Trophoblast cell (in vitro differentiated cells and primary cell): ENCODE data around the gene IVD.

ENCODE experiments used
- DNase-seq, 2 donors: peaks; one replicate each; pipeline ENCODE4 v3.0.0-alpha.2; 2016
- H2AFZ ChIP-seq: 2 replicates; pipeline ENCODE4 v1.6.1; 2013; ENCODE audit warnings: low read length, moderate library complexity, mild to moderate bottlenecking; ENCODE audit not compliant: insufficient read depth, poor library complexity
- H2AK5ac ChIP-seq: 2 replicates; pipeline ENCODE4 v1.6.1; 2013; ENCODE audit warnings: mild to moderate bottlenecking, low read length
- H2BK120ac ChIP-seq: 2 replicates; pipeline ENCODE4 v1.6.1; 2013; ENCODE audit warnings: low read length, mild to moderate bottlenecking, moderate library complexity; ENCODE audit not compliant: insufficient read depth, poor library complexity
- H2BK12ac ChIP-seq: 2 replicates; pipeline ENCODE4 v1.6.1; 2013; ENCODE audit warnings: mild to moderate bottlenecking, low read length, moderate library complexity
- H2BK5ac ChIP-seq: 2 replicates; pipeline ENCODE4 v1.6.1; 2013; ENCODE audit warnings: low read length, low read depth, moderate library complexity, mild to moderate bottlenecking; ENCODE audit not compliant: poor library complexity
- H3K14ac ChIP-seq: 2 replicates; pipeline ENCODE4 v1.6.1; 2013; ENCODE audit warnings: mild to moderate bottlenecking, low read length
- H3K18ac ChIP-seq: 2 replicates; pipeline ENCODE4 v1.6.1; 2013; ENCODE audit warnings: mild to moderate bottlenecking, low read length
- H3K23ac ChIP-seq: 2 replicates; pipeline ENCODE4 v1.6.1; 2013; ENCODE audit warnings: low read length
- H3K27ac ChIP-seq: 2 replicates; pipeline ENCODE4 v1.5.1; 2013; ENCODE audit warnings: low read depth, mild to moderate bottlenecking, inconsistent platforms, low read length, moderate library complexity
- H3K27me3 ChIP-seq: 2 replicates; pipeline ENCODE4 v1.6.1; 2013; ENCODE audit warnings: inconsistent platforms, mild to moderate bottlenecking, low read length, moderate library complexity; ENCODE audit not compliant: insufficient read depth
- H3K36me3 ChIP-seq, 2 experiments: 1 replicate in 1 of 2; 2 replicates in 1 of 2; pipeline ENCODE4 v1.6.1; 2013; ENCODE audit warnings: low read length in 2 of 2, mild to moderate bottlenecking in 2 of 2, moderate library complexity in 1 of 2; ENCODE audit not compliant: insufficient read depth in 2 of 2, control insufficient read depth in 1 of 2
- H3K4ac ChIP-seq: 2 replicates; pipeline ENCODE4 v1.6.1; 2013; ENCODE audit warnings: low read depth, mild to moderate bottlenecking, low read length, moderate library complexity
- H3K4me1 ChIP-seq, 2 experiments: 1 replicate in 1 of 2; 2 replicates in 1 of 2; pipeline ENCODE4 v1.6.1; 2013; ENCODE audit warnings: low read length in 2 of 2, mild to moderate bottlenecking in 2 of 2, moderate library complexity in 1 of 2; ENCODE audit not compliant: insufficient read depth in 2 of 2, control insufficient read depth in 1 of 2
- H3K4me2 ChIP-seq: 2 replicates; pipeline ENCODE4 v1.6.1; 2013; ENCODE audit warnings: inconsistent platforms, mild to moderate bottlenecking, low read length, moderate library complexity
- H3K4me3 ChIP-seq: 2 replicates; pipeline ENCODE4 v1.5.1; 2013; ENCODE audit warnings: mild to moderate bottlenecking, low read depth, low read length, inconsistent platforms
- H3K79me1 ChIP-seq: one replicate; pipeline ENCODE4 v1.6.1; 2013; ENCODE audit warnings: low read length
- H3K79me2 ChIP-seq: 2 replicates; pipeline ENCODE4 v1.6.1; 2013; ENCODE audit warnings: low read length, mild to moderate bottlenecking; ENCODE audit not compliant: control insufficient read depth, insufficient read depth, poor library complexity
- H3K9ac ChIP-seq: 2 replicates; pipeline ENCODE4 v1.6.1; 2013; ENCODE audit warnings: mild to moderate bottlenecking, low read length
- H3K9me3 ChIP-seq: 2 replicates; pipeline ENCODE4 v1.6.1; 2013; ENCODE audit warnings: low read depth, mild to moderate bottlenecking, control low read depth, inconsistent platforms, low read length; ENCODE audit not compliant: insufficient read depth
- H4K12ac ChIP-seq: 2 replicates; pipeline ENCODE4 v1.6.1; 2013; ENCODE audit warnings: low read depth, mild to moderate bottlenecking, low read length, moderate library complexity
- H4K8ac ChIP-seq: 2 replicates; pipeline ENCODE4 v1.6.1; 2013; ENCODE audit warnings: low read depth, mild to moderate bottlenecking, low read length, moderate library complexity
- H4K91ac ChIP-seq: one replicate; pipeline ENCODE4 v1.6.1; 2013; ENCODE audit warnings: low read depth, mild to moderate bottlenecking, low read length, moderate library complexity
- WGBS: extraction: QIAGEN DNeasy Blood & Tissue Kit; methylation state at CpG from one replicate; pipeline ENCODE4 v1.1.7; 2013; ENCODE audit warnings: missing lambda C conversion rate; ENCODE audit not compliant: insufficient read length, insufficient coverage; ENCODE audit errors: extremely low coverage; 5-methylcytosine and 5-hydroxymethylcytosine counted together

The IVD gene

DNA sequence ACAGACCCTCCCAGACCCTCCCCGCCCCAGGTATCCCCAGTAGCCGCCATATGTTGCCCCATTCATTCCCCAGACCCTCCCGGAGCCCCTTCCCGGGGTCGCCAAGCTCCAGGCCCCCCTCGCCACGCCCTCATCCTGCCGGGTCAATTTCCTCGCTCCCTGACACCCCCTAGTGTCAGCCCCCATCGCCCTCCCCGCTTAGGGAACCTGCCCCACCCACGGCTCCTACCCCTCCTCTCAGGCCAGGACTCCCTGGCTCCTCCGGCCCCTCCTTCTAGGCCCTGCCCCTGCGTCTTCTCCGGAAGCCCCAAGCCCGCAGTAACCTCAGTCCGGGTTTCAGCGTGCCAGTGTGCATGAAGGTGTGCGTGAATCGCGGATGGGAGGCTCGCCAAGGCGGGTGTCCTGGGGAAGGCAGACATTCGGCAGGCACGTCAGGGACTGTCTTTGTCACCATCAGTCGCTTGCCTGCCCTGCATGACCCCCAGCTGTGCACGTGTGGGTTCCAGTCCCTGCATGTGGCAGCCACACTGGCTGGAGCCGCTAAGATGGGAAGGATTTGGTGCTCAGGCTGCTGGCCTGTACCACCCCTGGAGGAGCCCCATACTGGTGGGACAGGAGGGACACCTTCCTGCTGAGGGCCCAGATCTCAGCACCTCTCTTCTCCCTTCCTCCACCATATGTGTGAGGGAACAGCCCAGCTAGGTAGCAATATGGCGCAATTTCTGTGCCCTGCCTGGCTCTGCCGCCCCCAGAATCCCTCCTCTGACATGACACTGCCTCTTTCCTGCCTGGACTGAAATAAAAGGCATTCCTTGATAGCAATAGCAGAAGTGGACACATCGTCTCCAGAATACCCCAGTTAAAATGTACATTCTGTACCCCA, 46.9 kb upstream of the IVD start:
- no peak overlapping the region for H4K12ac ChIP-seq
- no peak overlapping the region for H3K23ac ChIP-seq
- no peak overlapping the region for H2AFZ ChIP-seq
- no peaks in the 10 kb centered on the region for H3K27me3 ChIP-seq
- H3K18ac ChIP-seq = no peak overlapping the region
- H4K91ac ChIP-seq = no peak overlapping the region
- no peak overlapping the region for H3K9ac ChIP-seq
- H3K79me2 ChIP-seq = no peaks in the 10 kb centered on the region
- H3K4ac ChIP-seq = no peak overlapping the region
- H2BK12ac ChIP-seq = no peak overlapping the region
- H3K14ac ChIP-seq = no peak overlapping the region
- H4K8ac ChIP-seq = no peak overlapping the region
- WGBS = no CpG with 5 or more reads among the region's 31 CpGs
- H2BK120ac ChIP-seq = no peak overlapping the region
- no peaks in the 10 kb centered on the region for H3K79me1 ChIP-seq
- peak overlapping the region; percentile 86 for H3K4me2 ChIP-seq
- H2AK5ac ChIP-seq = no peak overlapping the region
- no peak overlapping the region for H3K27ac ChIP-seq
- no peaks in the 10 kb centered on the region for H3K9me3 ChIP-seq
- peaks cover 3 to 7% of the 10 kb centered on the region in 2 experiments for H3K4me1 ChIP-seq
- DNase-seq = no peak
- peak overlapping the region; percentile 61 for H3K4me3 ChIP-seq
- no peak overlapping the region for H2BK5ac ChIP-seq
- no peaks in the 10 kb centered on the region for H3K36me3 ChIP-seq

DNA sequence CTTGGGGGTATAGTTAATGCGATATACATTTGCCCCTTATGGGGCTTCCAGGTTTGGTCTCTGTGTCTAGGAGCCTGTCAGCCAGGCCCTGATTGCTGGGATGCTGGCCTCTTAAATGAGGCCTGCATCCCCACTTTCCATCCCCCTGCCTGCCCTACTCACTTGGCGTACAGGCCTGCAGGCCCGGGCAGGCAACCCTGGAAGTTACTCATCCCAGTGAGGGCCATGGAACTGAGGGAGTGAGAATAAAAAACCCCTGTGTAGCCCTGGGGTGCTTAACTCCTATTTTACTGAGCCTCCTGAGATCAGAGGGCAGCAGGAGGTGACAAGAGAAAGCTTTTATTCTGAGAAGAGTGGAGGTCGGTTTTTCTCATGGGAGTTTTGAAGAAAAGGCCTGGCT, 45.6 kb upstream of the IVD start:
- no peak overlapping the region for H3K4ac ChIP-seq
- peaks cover 3 to 7% of the 10 kb centered on the region in 2 experiments for H3K4me1 ChIP-seq
- no peaks in the 10 kb centered on the region for H3K79me1 ChIP-seq
- no peak overlapping the region for H2BK12ac ChIP-seq
- DNase-seq = no peak
- no peak overlapping the region for H3K9ac ChIP-seq
- H3K4me3 ChIP-seq = no peak overlapping the region
- no CpG with 5 or more reads among the region's 4 CpGs for WGBS
- H3K23ac ChIP-seq = no peak overlapping the region
- no peak overlapping the region for H3K14ac ChIP-seq
- no peak overlapping the region for H3K4me2 ChIP-seq
- H2BK5ac ChIP-seq = no peak overlapping the region
- H3K27me3 ChIP-seq = no peaks in the 10 kb centered on the region
- H3K79me2 ChIP-seq = no peaks in the 10 kb centered on the region
- H2AFZ ChIP-seq = no peak overlapping the region
- H3K18ac ChIP-seq = no peak overlapping the region
- H3K36me3 ChIP-seq = no peaks in the 10 kb centered on the region
- H3K27ac ChIP-seq = no peak overlapping the region
- H4K12ac ChIP-seq = no peak overlapping the region
- H3K9me3 ChIP-seq = no peaks in the 10 kb centered on the region
- H2AK5ac ChIP-seq = no peak overlapping the region
- no peak overlapping the region for H2BK120ac ChIP-seq
- H4K91ac ChIP-seq = no peak overlapping the region
- H4K8ac ChIP-seq = no peak overlapping the region

DNA sequence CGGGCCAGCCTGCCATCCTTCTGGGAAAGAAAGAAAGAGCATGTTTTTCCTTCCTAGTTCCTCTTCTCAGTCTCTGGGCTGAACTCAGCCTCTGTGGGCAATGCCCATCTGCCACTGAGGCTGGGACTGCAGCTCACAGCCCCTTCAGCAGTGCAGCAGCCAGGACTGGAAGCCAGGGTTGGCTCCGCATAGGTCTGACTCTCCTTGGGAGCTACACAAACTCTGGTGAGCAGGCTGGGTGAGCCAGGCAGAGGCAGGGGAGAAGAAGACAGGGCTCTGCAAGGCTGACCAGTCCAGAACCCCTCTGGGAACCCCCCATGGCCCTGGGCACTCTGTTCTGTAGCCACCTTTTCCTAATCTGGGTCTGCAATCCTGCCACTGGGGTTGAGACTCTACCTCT, 44.0 kb upstream of the IVD start:
- Histone ChIP-seq H2BK120ac (no peak overlapping the region), H3K4ac (no peak overlapping the region), H4K91ac (no peak overlapping the region), H2AK5ac (no peak overlapping the region), H3K79me2 (no peaks in the 10 kb centered on the region), H2BK5ac (no peak overlapping the region), H3K18ac (no peak overlapping the region), H3K27me3 (no peaks in the 10 kb centered on the region), H3K4me2 (no peak overlapping the region), H3K9ac (no peak overlapping the region), H3K27ac (no peak overlapping the region), H3K14ac (no peak overlapping the region), H3K36me3 (no peaks in the 10 kb centered on the region), H3K23ac (no peak overlapping the region), H4K8ac (no peak overlapping the region), H4K12ac (no peak overlapping the region), H3K4me1 (peaks cover 3 to 7% of the 10 kb centered on the region in 2 experiments), H2BK12ac (no peak overlapping the region), H3K9me3 (no peaks in the 10 kb centered on the region), H2AFZ (no peak overlapping the region), H3K4me3 (no peak overlapping the region), H3K79me1 (no peaks in the 10 kb centered on the region)
- WGBS = no CpG with 5 or more reads among the region's 2 CpGs
- no peak for DNase-seq

DNA sequence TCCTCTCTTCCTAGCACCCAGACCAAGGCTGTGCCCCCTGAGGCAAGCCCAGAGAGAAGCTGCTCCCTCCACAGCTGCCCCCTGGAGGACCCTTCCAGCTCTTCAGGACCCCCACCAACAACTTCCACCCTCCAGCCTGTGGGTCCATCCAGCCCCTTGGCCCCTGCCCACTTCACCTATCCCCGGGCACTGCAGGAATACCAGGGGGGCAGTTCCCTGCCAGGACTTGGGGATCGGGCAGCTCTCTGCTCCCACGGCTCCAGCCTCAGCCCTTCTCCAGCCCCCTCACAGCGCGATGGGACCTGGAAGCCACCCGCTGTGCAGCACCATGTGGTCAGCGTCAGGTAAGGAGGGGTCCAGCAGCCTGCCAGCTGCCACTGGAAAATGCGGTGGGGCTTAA, 42.0 kb upstream of the IVD start:
- DNase-seq = no peak
- no peak overlapping the region for H3K18ac ChIP-seq
- H3K4ac ChIP-seq = no peak overlapping the region
- no peak overlapping the region for H4K91ac ChIP-seq
- no peak overlapping the region for H2BK120ac ChIP-seq
- H3K4me3 ChIP-seq = no peak overlapping the region
- peaks cover 2% of the 10 kb centered on the region for H3K27me3 ChIP-seq
- no peaks in the 10 kb centered on the region for H3K36me3 ChIP-seq
- H3K4me1 ChIP-seq = peaks cover 10 to 11% of the 10 kb centered on the region in 2 experiments
- WGBS = no CpG with 5 or more reads among the region's 8 CpGs
- no peak overlapping the region for H4K12ac ChIP-seq
- H3K14ac ChIP-seq = no peak overlapping the region
- H3K27ac ChIP-seq = no peak overlapping the region
- no peak overlapping the region for H2AK5ac ChIP-seq
- peaks cover 3% of the 10 kb centered on the region for H3K79me1 ChIP-seq
- no peak overlapping the region for H4K8ac ChIP-seq
- peaks cover 4% of the 10 kb centered on the region for H3K9me3 ChIP-seq
- no peak overlapping the region for H2AFZ ChIP-seq
- no peak overlapping the region for H3K23ac ChIP-seq
- H2BK5ac ChIP-seq = no peak overlapping the region
- no peak overlapping the region for H3K9ac ChIP-seq
- H2BK12ac ChIP-seq = no peak overlapping the region
- H3K79me2 ChIP-seq = no peaks in the 10 kb centered on the region
- no peak overlapping the region for H3K4me2 ChIP-seq
